ENCODE data around the gene CEP43.

The CEP43 gene

GRCh38 chr6:166969390-166970002, 29.7 kb upstream of the CEP43 start:
- no peak for DNase-seq

DNA sequence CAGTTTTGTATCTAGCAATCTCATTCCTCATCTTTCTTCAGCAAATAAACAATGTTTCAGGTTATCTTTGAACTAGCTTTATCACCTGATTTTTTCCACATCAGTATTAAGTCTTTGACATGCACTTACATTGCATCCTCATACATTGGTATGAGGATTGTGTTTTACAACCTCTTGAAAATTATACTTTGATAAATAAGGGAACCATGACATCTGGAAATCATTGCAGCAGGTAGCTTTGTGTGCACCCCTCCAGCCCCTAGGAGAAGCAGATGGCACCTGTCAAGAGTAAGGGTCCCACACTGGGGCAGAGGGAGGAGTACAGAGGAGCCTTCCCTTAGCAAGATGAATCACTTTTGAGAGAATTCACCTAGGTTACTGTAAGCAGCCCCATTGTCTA, 29.1 kb upstream of the CEP43 start:
- no peak for DNase-seq

DNA sequence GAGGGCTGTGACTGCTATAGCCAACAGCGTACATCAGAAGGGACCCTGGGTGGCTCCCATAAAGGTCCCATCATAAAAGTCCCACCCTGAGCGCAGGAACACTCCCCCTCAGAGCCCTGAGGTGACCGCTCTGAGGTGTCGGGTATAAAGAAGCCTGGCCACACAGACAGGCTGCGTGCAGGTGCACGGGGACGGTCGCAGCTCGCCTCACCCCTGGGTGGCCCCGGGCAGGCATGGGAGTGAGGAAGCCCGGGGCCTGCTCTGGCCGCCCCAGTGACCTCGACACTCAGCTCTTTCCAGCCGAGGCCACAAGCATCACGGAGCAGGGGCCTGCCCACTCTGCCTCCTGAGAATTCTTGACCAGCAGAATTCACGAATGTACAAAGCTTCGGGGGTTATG, 28.4 kb upstream of the CEP43 start:
- DNase-seq, result no peak

- no peak for DNase-seq
Observed at GRCh38 chr6:166971271-166971670, 27.9 kb upstream of the CEP43 start.

GRCh38 chr6:166972101-166972500, 27.1 kb upstream of the CEP43 start:
- DNase-seq, result no peak

- no peak for DNase-seq
Observed at GRCh38 chr6:166976636-166977035, 22.6 kb upstream of the CEP43 start.

GRCh38 chr6:166977621-166978525, 21.3 kb upstream of the CEP43 start:
- DNase-seq, result no peak

DNA sequence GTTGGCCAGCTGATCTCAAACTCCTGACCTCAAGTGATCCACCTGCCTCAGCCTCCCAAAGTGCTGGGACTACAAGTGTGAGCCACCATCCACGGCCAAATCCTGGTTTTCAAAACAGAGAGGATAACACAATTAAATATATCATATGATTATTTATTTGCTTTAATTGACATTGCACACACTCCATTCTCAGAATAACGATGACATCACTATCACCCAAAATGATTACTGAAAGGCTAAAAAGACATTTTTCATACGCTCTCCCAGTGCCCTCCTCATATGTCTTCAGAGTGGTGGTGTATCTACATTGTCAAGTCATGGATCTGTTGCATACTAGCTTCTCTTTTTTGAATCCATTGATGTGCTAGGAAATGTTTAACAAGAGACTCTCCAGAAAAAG, 18.5 kb upstream of the CEP43 start:
- no peak for DNase-seq

- no peak for DNase-seq
Observed at GRCh38 chr6:166987448-166987847, 11.7 kb upstream of the CEP43 start.

DNA sequence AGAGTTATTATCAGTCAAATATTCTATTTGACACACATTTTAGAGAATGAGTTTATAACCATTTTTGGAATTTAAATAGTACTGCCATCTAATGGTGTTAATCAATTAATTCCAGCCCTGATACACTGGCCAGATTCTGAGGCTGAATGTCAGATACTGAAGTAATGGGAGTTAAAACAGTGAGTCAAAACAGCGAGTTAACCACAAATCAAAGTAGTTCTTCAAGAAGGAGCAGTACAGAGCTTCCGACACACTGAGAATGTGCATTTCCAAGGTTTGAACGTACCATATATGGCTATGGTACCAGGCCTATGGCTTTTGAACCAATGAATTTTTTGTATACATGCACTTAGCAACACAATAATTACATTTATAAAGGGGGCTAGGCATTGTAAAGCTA, 11.3 kb upstream of the CEP43 start:
- DNase-seq, result no peak

- no peak for DNase-seq
Observed at GRCh38 chr6:166988674-166989201, 10.5 kb upstream of the CEP43 start.

- no peak for DNase-seq
Observed at GRCh38 chr6:166989427-166990032, 9.7 kb upstream of the CEP43 start.

GRCh38 chr6:166996406-166996805, 2.8 kb upstream of the CEP43 start:
- DNase-seq, result no peak

- no peak for DNase-seq
Observed at GRCh38 chr6:166997348-166997747, 1.8 kb upstream of the CEP43 start.

DNA sequence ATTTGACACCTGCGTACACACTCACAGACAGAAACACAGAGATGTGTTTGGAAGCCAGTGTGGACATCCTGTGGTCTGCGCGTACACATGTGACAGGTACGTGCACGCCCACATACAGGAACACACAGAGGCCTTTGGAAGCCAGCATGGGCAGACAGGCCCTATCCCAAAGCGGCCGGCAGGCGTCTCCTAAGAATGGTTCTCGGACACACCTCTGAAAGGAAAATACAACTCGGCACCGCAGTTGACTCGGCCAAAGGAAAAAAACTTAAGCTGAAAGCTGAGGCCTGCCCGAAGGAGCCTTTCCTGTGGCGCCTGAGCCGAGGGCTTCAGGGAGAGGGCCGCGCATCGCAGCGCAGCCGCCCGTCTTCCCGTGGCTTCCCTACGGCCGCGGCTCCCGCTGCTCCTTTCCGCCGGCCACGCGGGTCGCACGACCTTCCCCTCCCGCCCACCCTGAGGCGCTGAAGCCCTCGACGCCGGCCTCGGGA, 1.4 kb upstream of the CEP43 start:
- peak; percentile 59 for DNase-seq

- DNase-seq, result no peak
Observed at GRCh38 chr6:166998256-166999144, 697 bp upstream of the CEP43 start.

- no peak for DNase-seq
Observed at GRCh38 chr6:166999884-167000253, 672 bp downstream of the CEP43 start.

GRCh38 chr6:167000759-167001158, 1.6 kb downstream of the CEP43 start:
- DNase-seq, result no peak

DNA sequence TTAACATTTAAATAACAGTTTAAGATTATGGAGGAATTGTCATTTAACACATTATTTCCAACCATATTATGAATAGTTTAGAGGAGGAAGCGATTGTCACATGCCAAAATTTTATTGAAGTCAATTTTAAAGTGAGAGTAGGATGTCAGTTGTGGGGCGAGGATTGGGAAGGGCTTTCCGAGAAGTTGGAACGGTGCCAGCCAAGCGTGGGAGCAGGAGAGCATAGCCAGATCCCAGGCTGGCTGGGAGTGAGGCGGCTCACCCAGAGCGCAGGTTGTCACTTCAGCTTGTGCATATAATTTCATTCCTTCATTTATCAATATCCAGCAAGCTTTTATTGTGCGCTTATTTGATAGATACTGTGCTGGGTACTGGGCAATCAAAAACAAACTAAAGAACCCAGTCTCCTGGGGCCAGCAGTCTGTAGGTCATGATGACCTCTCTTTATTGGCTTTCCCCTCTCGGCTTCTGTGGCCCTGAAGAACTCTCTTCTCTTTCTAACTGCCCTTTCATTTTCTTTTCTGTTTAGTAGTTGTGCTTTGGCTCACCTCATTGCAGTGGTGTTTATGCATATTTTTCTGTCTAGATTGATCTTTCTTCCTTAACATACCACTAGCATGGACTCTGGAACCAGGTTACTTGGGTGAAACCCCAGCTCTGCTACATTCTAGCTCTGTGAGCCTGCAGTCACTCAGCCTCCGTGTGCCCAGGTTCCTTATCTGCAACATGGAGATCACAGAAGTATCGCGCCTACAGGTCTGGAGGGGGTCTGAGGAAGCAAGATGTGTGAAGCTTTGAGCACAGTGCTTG, 6.4 kb downstream of the CEP43 start:
- no peak for DNase-seq

- DNase-seq, result no peak
Observed at GRCh38 chr6:167007985-167008384, 8.8 kb downstream of the CEP43 start.

DNA sequence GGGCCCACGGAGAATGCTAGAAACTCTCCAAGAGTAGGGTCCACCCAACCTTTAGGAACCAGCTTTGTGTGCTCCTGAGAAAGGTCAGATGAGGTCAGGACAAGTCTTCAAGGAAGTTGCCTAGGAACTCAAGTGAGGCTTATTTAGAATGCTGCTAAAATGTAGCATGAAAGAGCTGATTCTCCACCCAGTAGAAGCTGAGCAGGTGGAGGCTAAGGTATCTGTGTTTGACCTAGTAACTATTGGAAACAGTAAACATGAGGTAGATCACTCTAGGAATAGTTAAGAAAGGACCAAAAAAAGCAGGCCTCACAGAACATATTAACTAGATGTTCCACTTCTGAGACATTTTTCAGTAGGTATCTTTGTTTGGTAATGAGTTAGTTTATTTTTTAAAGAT, 13.9 kb downstream of the CEP43 start:
- DNase-seq, result no peak

GRCh38 chr6:167013946-167014345, 14.7 kb downstream of the CEP43 start:
- no peak for DNase-seq

All from NCI-H526 treated with DMSO at 0.1 percent for 48 hours (cell line).